ENCODE measurements around the gene SPTLC2. TPM values are rescaled to one million over a fixed set of nuclear protein-coding genes. Genes with fewer than 3 reads are reported as not detected.
A peak's percentile ranks its signal among the peaks of the same experiment; 100 is the strongest.
"Not testable (repeated sequence)": the region's sequence is repeated elsewhere in the genome, so short reads cannot be mapped to it uniquely, and the experiment has no call there.

Gene SPTLC2
- total RNA-seq, 1 donor from 2014 or later, result 46.1 TPM

GRCh38 chr14:77543637-77544334, 72.7 kb downstream of the SPTLC2 start:
- Histone ChIP-seq H3K27me3 (ENCODE audit: low read depth) (no peaks in the 10 kb centered on the region), H3K9me3 (no peaks in the 10 kb centered on the region), H3K4me3 (no peak overlapping the region), H3K27ac (no peak overlapping the region), H3K4me1 (peaks cover 11% of the 10 kb centered on the region), H3K36me3 (peaks cover 40% of the 10 kb centered on the region)
- intact Hi-C loops (cut with DNase I), result no loop called here
- TF ChIP-seq CTCF (IDR thresholded peaks at IDR 0.05), result no peak
- DNase-seq (no peak), ATAC-seq (no peak)

- intact Hi-C loops (cut with DNase I), result no loop called here
- Histone ChIP-seq H3K27ac (peak overlapping the region; percentile 44), H3K36me3 (peaks cover 34% of the 10 kb centered on the region), H3K4me1 (peaks cover 11% of the 10 kb centered on the region), H3K27me3 (ENCODE audit: low read depth) (no peaks in the 10 kb centered on the region), H3K9me3 (no peaks in the 10 kb centered on the region), H3K4me3 (no peak overlapping the region)
- no peak for TF ChIP-seq CTCF (IDR thresholded peaks at IDR 0.05)
- DNase-seq (no peak), ATAC-seq (no peak)
Observed at GRCh38 chr14:77543240-77543551, 73.2 kb downstream of the SPTLC2 start.

- Histone ChIP-seq H3K4me3 (no peak overlapping the region), H3K36me3 (peaks cover 30% of the 10 kb centered on the region), H3K27me3 (ENCODE audit: low read depth) (no peaks in the 10 kb centered on the region), H3K4me1 (peaks cover 11% of the 10 kb centered on the region), H3K27ac (peak overlapping the region; percentile 44), H3K9me3 (no peaks in the 10 kb centered on the region)
- ATAC-seq (no peak), DNase-seq (no peak)
- TF ChIP-seq CTCF (IDR thresholded peaks at IDR 0.05), result no peak
- intact Hi-C loops (cut with DNase I), result no loop called here
Observed at GRCh38 chr14:77542421-77543239, 73.8 kb downstream of the SPTLC2 start.

GRCh38 chr14:77541905-77542304, 74.5 kb downstream of the SPTLC2 start:
- DNase-seq (no peak), ATAC-seq (no peak)
- H3K36me3 ChIP-seq, result peaks cover 23% of the 10 kb centered on the region
- H3K9me3 ChIP-seq, result no peaks in the 10 kb centered on the region
- no peak overlapping the region for H3K27ac ChIP-seq
- intact Hi-C loops (cut with DNase I), result no loop called here
- no peak overlapping the region for H3K4me3 ChIP-seq
- peaks cover 11% of the 10 kb centered on the region for H3K4me1 ChIP-seq
- no peak for TF ChIP-seq CTCF (IDR thresholded peaks at IDR 0.05)
- H3K27me3 ChIP-seq (ENCODE audit: low read depth), result no peaks in the 10 kb centered on the region

- H3K27me3 ChIP-seq (ENCODE audit: low read depth); H3K9me3 ChIP-seq; intact Hi-C loops (cut with DNase I); H3K27ac ChIP-seq; H3K36me3 ChIP-seq; H3K4me3 ChIP-seq; ATAC-seq; DNase-seq; H3K4me1 ChIP-seq: not testable (repeated sequence)
Observed at GRCh38 chr14:77536951-77537350, 79.5 kb downstream of the SPTLC2 start.

GRCh38 chr14:77531071-77531470, 85.4 kb downstream of the SPTLC2 start:
- H3K9me3 ChIP-seq, result no peaks in the 10 kb centered on the region
- ATAC-seq (no peak), DNase-seq (no peak)
- H3K27ac ChIP-seq, result no peak overlapping the region
- peaks cover 10% of the 10 kb centered on the region for H3K36me3 ChIP-seq
- intact Hi-C loops (cut with DNase I), result no loop called here
- TF ChIP-seq CTCF (IDR thresholded peaks at IDR 0.05), result no peak
- no peaks in the 10 kb centered on the region for H3K27me3 ChIP-seq (ENCODE audit: low read depth)
- no peak overlapping the region for H3K4me3 ChIP-seq
- H3K4me1 ChIP-seq, result no peaks in the 10 kb centered on the region

All from lower lobe of right lung (tissue), 2 donors.